ENCODE measurements around the gene PITPNC1.

DNA sequence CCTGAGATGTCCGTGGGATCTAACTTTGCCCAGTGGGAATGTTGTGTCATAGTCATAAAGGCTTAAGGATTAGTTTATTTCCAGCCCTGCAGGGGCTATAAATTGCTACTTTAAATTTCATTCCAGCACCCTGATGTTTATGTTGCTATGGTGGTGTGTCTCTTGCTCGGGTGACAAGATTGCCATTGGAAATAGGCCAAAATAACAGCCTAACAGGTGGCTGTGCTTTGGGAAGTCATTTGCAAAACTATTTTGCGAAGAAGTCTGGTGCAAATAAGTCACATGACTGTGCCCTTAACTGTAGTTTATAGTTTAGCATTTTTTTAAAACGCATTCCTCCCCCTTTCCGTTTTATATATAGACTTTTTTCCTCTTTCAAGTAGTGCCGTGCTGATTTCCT lies 23.1 kb downstream of the PITPNC1 start:
- TF ChIP-seq, protein P1, sequence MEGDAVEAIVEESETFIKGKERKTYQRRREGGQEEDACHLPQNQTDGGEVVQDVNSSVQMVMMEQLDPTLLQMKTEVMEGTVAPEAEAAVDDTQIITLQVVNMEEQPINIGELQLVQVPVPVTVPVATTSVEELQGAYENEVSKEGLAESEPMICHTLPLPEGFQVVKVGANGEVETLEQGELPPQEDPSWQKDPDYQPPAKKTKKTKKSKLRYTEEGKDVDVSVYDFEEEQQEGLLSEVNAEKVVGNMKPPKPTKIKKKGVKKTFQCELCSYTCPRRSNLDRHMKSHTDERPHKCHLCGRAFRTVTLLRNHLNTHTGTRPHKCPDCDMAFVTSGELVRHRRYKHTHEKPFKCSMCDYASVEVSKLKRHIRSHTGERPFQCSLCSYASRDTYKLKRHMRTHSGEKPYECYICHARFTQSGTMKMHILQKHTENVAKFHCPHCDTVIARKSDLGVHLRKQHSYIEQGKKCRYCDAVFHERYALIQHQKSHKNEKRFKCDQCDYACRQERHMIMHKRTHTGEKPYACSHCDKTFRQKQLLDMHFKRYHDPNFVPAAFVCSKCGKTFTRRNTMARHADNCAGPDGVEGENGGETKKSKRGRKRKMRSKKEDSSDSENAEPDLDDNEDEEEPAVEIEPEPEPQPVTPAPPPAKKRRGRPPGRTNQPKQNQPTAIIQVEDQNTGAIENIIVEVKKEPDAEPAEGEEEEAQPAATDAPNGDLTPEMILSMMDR (IDR thresholded peaks at IDR 0.05): no peak
- peak in 1 of 4 donors; percentile 7 for TF ChIP-seq POLR2AphosphoS5 (IDR thresholded peaks at IDR 0.05)
